Lower leg skin (tissue), 3 donors: ENCODE results near the gene WWOX.

Source experiments
- POLR2A ChIP-seq, 2 donors: fragments of 450-650 bp; IDR thresholded peaks; one replicate each; pipeline ENCODE4 v1.6.1; 2016 to 2017; ENCODE audit warnings: antibody characterized with exemption in 2 of 2, mild to moderate bottlenecking in 1 of 2, moderate library complexity in 1 of 2
- TF ChIP-seq, protein P1 (sequence below), 3 donors: fragments of 450-650 bp; IDR thresholded peaks; one replicate each; pipeline ENCODE4 v1.5.1; 2016; ENCODE audit warnings: antibody characterized with exemption in 3 of 3, mild to moderate bottlenecking in 3 of 3, moderate library complexity in 2 of 3

DNA sequence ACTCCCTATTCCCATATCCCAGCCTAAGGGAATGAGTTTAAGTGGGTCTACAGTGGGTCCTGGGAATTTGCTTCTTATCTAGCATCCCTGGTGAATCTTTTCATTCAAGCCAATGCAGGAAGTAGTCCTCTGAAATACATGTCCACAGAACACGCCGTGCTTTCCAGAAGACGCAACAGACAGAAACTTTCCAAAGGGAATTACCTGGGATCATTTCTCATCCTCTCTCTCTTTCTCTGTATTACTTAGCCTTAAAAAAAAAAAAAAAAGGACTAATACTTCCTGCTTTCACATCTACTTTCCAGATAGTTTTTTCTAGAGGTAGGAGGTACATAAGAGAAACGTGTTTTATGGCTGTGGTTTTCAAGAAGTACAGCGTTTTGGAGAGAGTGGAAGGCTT lies 1002.0 kb downstream of the WWOX start:
- TF ChIP-seq POLR2A (IDR thresholded peaks at IDR 0.05): no peak
- TF ChIP-seq, protein P1, sequence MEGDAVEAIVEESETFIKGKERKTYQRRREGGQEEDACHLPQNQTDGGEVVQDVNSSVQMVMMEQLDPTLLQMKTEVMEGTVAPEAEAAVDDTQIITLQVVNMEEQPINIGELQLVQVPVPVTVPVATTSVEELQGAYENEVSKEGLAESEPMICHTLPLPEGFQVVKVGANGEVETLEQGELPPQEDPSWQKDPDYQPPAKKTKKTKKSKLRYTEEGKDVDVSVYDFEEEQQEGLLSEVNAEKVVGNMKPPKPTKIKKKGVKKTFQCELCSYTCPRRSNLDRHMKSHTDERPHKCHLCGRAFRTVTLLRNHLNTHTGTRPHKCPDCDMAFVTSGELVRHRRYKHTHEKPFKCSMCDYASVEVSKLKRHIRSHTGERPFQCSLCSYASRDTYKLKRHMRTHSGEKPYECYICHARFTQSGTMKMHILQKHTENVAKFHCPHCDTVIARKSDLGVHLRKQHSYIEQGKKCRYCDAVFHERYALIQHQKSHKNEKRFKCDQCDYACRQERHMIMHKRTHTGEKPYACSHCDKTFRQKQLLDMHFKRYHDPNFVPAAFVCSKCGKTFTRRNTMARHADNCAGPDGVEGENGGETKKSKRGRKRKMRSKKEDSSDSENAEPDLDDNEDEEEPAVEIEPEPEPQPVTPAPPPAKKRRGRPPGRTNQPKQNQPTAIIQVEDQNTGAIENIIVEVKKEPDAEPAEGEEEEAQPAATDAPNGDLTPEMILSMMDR (IDR thresholded peaks at IDR 0.05): no peak
